Smooth muscle cell (in vitro differentiated cells): ENCODE results near the gene PGAM2. TPM values are rescaled to one million over a fixed set of nuclear protein-coding genes. Genes with fewer than 3 reads are reported as not detected.

ENCODE experiments used
- DNase-seq: peaks from one replicate; lab custom pipeline; 2025; ENCODE audit not compliant: unreplicated experiment; lab: John Stamatoyannopoulos, UW
- H2AFZ ChIP-seq: fragments of 200-600 bp; sonication (generic); 2 replicates; pipeline ENCODE4 v1.6.0; 2016; ENCODE audit warnings: antibody characterized with exemption, low read depth, mild to moderate bottlenecking
- H3F3A ChIP-seq: fragments of 200-600 bp; sonication (generic); 2 replicates; pipeline ENCODE4 v1.6.0; 2017; ENCODE audit warnings: antibody characterized with exemption, low read depth
- H3K27ac ChIP-seq: fragments of 200-600 bp; sonication (generic); 2 replicates; pipeline ENCODE4 v1.5.1; 2016; ENCODE audit warnings: low read depth, mild to moderate bottlenecking
- H3K27me3 ChIP-seq: fragments of 200-600 bp; sonication (generic); 2 replicates; pipeline ENCODE4 v1.6.1; 2016; ENCODE audit warnings: low read depth, mild to moderate bottlenecking
- H3K36me3 ChIP-seq: fragments of 200-600 bp; sonication (generic); 2 replicates; pipeline ENCODE4 v1.5.1; 2016; ENCODE audit warnings: low read depth
- H3K4me1 ChIP-seq: fragments of 200-600 bp; sonication (generic); 2 replicates; pipeline ENCODE4 v1.5.1; 2016; ENCODE audit warnings: low read depth
- H3K4me2 ChIP-seq: fragments of 200-600 bp; sonication (generic); 2 replicates; pipeline ENCODE4 v1.6.0; 2016; ENCODE audit warnings: mild to moderate bottlenecking
- H3K4me3 ChIP-seq: fragments of 200-600 bp; sonication (generic); 2 replicates; pipeline ENCODE4 v1.5.1; 2016; ENCODE audit warnings: mild to moderate bottlenecking
- H3K79me2 ChIP-seq: fragments of 200-600 bp; sonication (generic); 2 replicates; pipeline ENCODE4 v1.6.0; 2016; ENCODE audit warnings: low read depth, mild to moderate bottlenecking
- H3K9ac ChIP-seq: fragments of 200-600 bp; sonication (generic); 2 replicates; pipeline ENCODE4 v1.6.0; 2016; ENCODE audit warnings: low read depth
- H3K9me3 ChIP-seq: fragments of 200-600 bp; sonication (generic); replicated peaks from 2 replicates; pipeline ENCODE4 v1.5.1; 2016; ENCODE audit warnings: low read depth
- H4K20me1 ChIP-seq: fragments of 200-600 bp; sonication (generic); 2 replicates; pipeline ENCODE4 v1.6.0; 2016; ENCODE audit warnings: low read depth
- WGBS: methylation state at CpG from one replicate; pipeline ENCODE4 v1.1.7; 2016; ENCODE audit warnings: low lambda C conversion rate; 5-methylcytosine and 5-hydroxymethylcytosine counted together
- polyA plus RNA-seq: library from polyadenylated mRNA; unstranded; fragments of >200 nt; fragmentation: Nextera tagmentation; extraction: Ambion mirVana; gene quantifications from 2 replicates; pipeline ENCODE4 v1.2.1, GENCODE V29; 2016
- total RNA-seq: library from RNA; depleted of rRNA; stranded (reverse); fragments of >200 nt; gene quantifications from 2 replicates; pipeline ENCODE4 v1.2.3, GENCODE V29; 2014
- TF ChIP-seq, protein P1 (sequence below): fragments of 200-600 bp; sonication (generic); IDR thresholded peaks from 2 replicates; pipeline ENCODE4 v1.5.1; 2017; ENCODE audit warnings: borderline replicate concordance, mild to moderate bottlenecking, antibody characterized with exemption; ENCODE audit not compliant: insufficient read depth, poor library complexity, severe bottlenecking

The PGAM2 gene
- total and polyA plus RNA-seq, 2 experiments from 2014 or later = not detected

DNA sequence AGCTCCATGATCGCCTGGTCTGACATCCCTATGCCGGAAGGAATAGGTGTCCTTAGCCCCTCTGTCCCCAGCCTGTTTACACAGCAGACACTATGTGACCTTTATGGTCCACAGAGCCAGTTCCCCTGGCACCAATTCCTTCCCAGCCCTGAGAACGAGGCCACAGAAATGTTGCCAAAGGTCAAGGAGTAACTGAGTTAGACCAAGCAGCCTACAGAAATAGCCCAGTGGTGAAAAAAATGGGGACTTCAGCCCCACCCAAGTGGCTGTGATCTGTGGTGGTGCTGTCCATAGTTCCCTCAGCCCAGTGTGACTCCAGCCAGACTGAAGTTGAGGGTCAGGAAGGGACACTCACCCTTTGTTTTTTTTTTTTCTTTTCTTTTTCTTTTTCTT lies 2.5 kb downstream of the PGAM2 start:
- Histone ChIP-seq H3K27me3 (no peaks in the 10 kb centered on the region), H3K4me2 (no peak overlapping the region), H3K27ac (no peak overlapping the region), H4K20me1 (peaks cover 14% of the 10 kb centered on the region), H3F3A (no peaks in the 10 kb centered on the region), H3K4me3 (no peak overlapping the region), H3K9me3 (no peaks in the 10 kb centered on the region), H3K36me3 (no peaks in the 10 kb centered on the region), H3K4me1 (peaks cover 6% of the 10 kb centered on the region), H2AFZ (no peak overlapping the region), H3K79me2 (no peaks in the 10 kb centered on the region), H3K9ac (no peak overlapping the region)
- no peak for DNase-seq
- 93% methylated on average over 3 of the region's 3 CpGs for WGBS
- TF ChIP-seq, protein P1, sequence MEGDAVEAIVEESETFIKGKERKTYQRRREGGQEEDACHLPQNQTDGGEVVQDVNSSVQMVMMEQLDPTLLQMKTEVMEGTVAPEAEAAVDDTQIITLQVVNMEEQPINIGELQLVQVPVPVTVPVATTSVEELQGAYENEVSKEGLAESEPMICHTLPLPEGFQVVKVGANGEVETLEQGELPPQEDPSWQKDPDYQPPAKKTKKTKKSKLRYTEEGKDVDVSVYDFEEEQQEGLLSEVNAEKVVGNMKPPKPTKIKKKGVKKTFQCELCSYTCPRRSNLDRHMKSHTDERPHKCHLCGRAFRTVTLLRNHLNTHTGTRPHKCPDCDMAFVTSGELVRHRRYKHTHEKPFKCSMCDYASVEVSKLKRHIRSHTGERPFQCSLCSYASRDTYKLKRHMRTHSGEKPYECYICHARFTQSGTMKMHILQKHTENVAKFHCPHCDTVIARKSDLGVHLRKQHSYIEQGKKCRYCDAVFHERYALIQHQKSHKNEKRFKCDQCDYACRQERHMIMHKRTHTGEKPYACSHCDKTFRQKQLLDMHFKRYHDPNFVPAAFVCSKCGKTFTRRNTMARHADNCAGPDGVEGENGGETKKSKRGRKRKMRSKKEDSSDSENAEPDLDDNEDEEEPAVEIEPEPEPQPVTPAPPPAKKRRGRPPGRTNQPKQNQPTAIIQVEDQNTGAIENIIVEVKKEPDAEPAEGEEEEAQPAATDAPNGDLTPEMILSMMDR = no peak

DNA sequence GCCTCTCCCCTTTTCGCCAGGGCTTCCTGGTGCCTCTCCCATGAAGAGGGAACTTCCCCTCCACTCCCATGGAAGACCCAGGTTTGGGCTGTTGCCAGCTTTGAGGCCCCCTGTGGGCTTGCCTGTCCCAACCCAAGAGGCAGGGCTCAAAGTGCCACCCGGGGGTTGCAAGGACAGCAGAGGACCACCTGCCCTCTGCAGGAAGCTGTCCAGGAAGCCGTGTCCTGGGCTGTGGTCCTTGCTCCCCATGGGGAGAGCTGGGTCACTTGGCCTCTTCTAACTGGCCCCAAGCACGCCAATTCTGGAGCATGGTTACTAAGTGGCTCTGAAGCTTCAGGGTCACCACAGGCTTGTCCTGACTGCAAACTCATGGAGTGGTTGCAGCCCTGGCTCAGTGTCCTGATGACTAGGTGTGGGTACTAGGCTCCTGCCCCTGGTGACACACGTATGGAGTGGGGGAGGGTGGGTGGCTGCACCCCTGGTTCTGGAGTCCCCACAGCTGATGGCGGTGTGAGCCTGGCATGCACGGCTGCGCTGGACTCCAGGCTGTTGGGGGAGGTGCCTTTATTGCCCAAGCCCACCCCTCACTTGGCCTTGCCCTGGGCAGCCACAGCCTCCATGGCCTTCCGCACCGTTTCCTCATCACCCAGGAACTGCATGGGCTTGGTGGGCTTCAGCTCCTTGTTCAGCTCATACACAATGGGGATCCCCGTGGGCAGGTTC lies 3.0 kb downstream of the PGAM2 start:
- Histone ChIP-seq H4K20me1 (peaks cover 20% of the 10 kb centered on the region), H3K27me3 (no peaks in the 10 kb centered on the region), H3K9me3 (no peaks in the 10 kb centered on the region), H3K4me1 (peaks cover 6% of the 10 kb centered on the region), H2AFZ (no peak overlapping the region), H3F3A (no peaks in the 10 kb centered on the region), H3K4me3 (no peak overlapping the region), H3K79me2 (no peaks in the 10 kb centered on the region), H3K9ac (no peak overlapping the region), H3K27ac (no peak overlapping the region), H3K36me3 (no peaks in the 10 kb centered on the region), H3K4me2 (no peak overlapping the region)
- DNase-seq = no peak
- WGBS = 97% methylated on average over 10 of the region's 11 CpGs
- TF ChIP-seq, protein P1 = no peak

GRCh38 chr7:44061645-44062179 lies 3.7 kb downstream of the PGAM2 start:
- 96% methylated on average over 8 of the region's 8 CpGs for whole genome bisulfite sequencing
- Histone ChIP-seq H3K36me3 (no peaks in the 10 kb centered on the region), H3K4me2 (no peak overlapping the region), H3K27me3 (no peaks in the 10 kb centered on the region), H3K4me1 (peaks cover 6% of the 10 kb centered on the region), H4K20me1 (peaks cover 26% of the 10 kb centered on the region), H3K9me3 (no peaks in the 10 kb centered on the region), H3K27ac (no peak overlapping the region), H3K4me3 (no peak overlapping the region), H3F3A (no peaks in the 10 kb centered on the region), H2AFZ (no peak overlapping the region), H3K79me2 (no peaks in the 10 kb centered on the region), H3K9ac (no peak overlapping the region)
- TF ChIP-seq, protein P1 = no peak
- no peak for DNase-seq
